ENCODE measurements around the gene ZDHHC11.
"Not testable (repeated sequence)": the region's sequence is repeated elsewhere in the genome, so short reads cannot be mapped to it uniquely, and the experiment has no call there.

ZDHHC11 gene

GRCh38 chr5:852431-853401, 1.9 kb upstream of the ZDHHC11 start:
- in situ Hi-C loops (cut with HindIII; ENCODE audit: low sequenced_read_pairs) = no loop called here
- TF ChIP-seq, protein P1, sequence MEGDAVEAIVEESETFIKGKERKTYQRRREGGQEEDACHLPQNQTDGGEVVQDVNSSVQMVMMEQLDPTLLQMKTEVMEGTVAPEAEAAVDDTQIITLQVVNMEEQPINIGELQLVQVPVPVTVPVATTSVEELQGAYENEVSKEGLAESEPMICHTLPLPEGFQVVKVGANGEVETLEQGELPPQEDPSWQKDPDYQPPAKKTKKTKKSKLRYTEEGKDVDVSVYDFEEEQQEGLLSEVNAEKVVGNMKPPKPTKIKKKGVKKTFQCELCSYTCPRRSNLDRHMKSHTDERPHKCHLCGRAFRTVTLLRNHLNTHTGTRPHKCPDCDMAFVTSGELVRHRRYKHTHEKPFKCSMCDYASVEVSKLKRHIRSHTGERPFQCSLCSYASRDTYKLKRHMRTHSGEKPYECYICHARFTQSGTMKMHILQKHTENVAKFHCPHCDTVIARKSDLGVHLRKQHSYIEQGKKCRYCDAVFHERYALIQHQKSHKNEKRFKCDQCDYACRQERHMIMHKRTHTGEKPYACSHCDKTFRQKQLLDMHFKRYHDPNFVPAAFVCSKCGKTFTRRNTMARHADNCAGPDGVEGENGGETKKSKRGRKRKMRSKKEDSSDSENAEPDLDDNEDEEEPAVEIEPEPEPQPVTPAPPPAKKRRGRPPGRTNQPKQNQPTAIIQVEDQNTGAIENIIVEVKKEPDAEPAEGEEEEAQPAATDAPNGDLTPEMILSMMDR (IDR thresholded peaks at IDR 0.05; ENCODE audit: low read depth, low read length) = no peak
- H3K4me3 ChIP-seq (ENCODE audit: low read depth, low read length) = no peak overlapping the region
- DNase-seq (ENCODE audit: low read depth, low spot score) = no peak

GRCh38 chr5:852018-852417, 1.2 kb upstream of the ZDHHC11 start:
- TF ChIP-seq, protein P1 (IDR thresholded peaks at IDR 0.05; ENCODE audit: low read depth, low read length) = no peak
- no peak for DNase-seq (ENCODE audit: low read depth, low spot score)
- no peak overlapping the region for H3K4me3 ChIP-seq (ENCODE audit: low read depth, low read length)
- in situ Hi-C loops (cut with HindIII; ENCODE audit: low sequenced_read_pairs) = no loop called here

DNA sequence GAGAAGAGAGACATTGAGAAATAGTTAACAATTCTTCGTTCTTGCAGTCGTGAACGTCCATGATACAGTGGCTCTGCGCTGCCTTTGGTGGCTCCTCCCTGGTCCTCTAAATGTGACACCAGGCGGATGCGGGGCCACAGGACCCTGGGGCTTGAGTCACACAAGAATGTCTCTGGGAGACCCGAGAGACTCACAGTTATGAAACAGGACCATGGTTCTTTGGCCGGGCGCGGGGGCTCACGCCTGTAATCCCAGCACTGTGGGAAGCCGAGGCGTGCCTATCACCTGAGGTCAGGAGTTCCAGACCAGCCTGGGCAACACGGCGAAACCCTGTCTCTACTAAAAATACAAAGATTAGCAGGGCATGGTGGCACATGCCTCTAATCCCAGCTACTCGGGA, 767 bp upstream of the ZDHHC11 start:
- in situ Hi-C loops (cut with HindIII; ENCODE audit: low sequenced_read_pairs) = no loop called here
- no peak overlapping the region for H3K4me3 ChIP-seq (ENCODE audit: low read depth, low read length)
- TF ChIP-seq, protein P1 (IDR thresholded peaks at IDR 0.05; ENCODE audit: low read depth, low read length) = no peak
- no peak for DNase-seq (ENCODE audit: low read depth, low spot score)

DNA sequence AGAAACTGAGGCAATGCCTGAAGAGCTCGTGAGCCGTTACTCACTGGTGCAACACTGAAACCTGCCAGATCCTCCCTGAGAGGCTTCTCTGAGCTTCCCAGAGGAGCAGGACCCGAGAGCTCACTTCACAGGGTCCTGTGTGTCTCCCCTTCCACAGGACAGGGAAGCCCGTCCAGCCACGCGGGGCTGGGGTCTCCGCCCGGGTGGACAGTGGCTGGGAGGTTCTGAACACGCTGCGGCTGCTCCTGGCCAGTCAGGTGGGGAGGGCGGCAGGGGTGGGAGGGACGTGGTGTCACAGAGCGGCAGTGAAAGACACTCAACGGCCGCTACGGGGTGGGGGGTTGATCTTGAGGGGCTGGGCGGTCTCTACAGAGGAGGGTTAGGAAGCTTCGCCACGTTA, 290 bp upstream of the ZDHHC11 start:
- no peak overlapping the region for H3K4me3 ChIP-seq (ENCODE audit: low read depth, low read length)
- no peak for DNase-seq (ENCODE audit: low read depth, low spot score)
- in situ Hi-C loops (cut with HindIII; ENCODE audit: low sequenced_read_pairs) = no loop called here
- TF ChIP-seq, protein P1 (IDR thresholded peaks at IDR 0.05; ENCODE audit: low read depth, low read length) = no peak

GRCh38 chr5:849651-850301, 1.0 kb downstream of the ZDHHC11 start:
- in situ Hi-C loops (cut with HindIII; ENCODE audit: low sequenced_read_pairs) = no loop called here
- TF ChIP-seq, protein P1 (IDR thresholded peaks at IDR 0.05; ENCODE audit: low read depth, low read length) = no peak
- DNase-seq (ENCODE audit: low read depth, low spot score) = no peak
- no peak overlapping the region for H3K4me3 ChIP-seq (ENCODE audit: low read depth, low read length)

DNA sequence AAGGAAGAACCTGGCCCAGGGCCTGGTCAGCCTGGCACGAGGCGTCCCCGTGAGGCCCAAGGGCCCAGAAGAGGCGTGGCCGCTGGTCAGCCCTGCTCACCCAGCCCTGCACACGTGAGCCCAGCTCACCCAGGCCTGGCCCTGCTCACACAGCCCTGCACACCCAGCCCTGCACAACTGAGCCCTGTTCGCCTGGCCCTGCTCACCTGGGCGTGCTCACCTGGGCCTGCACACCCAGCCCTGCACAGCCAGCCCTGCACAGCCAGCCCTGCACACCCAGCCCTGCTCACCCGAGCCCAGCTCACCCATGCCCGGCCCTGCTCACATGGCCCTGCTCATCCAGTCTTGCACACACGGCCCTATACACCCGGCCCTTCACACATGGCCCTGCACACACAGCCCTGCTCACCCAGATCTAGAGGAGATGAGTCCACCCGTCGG, 2.1 kb downstream of the ZDHHC11 start:
- in situ Hi-C loops (cut with HindIII; ENCODE audit: low sequenced_read_pairs) = no loop called here
- DNase-seq (ENCODE audit: low read depth, low spot score) = no peak
- H3K4me3 ChIP-seq (ENCODE audit: low read depth, low read length) = no peak overlapping the region
- TF ChIP-seq, protein P1 (IDR thresholded peaks at IDR 0.05; ENCODE audit: low read depth, low read length) = no peak

DNA sequence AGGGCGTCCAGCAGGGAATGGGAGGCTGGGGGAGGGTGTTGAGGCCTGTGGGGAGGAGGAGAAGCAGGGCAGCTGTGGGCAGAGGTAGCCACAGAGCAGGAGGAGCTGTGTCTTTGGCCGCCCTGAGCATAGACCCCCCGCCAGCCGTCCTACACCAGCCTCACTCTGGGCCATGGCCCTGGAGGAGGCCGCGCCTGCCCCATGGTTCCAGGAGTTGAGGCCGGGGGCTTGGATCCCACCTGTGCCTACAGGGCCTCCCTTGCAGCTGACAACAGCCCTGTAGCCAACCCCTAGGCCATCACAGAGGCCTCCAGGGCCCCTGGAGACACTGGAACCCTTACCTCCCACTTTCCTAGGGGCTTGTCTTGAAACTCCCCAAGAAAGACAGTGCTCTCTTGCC, 3.0 kb downstream of the ZDHHC11 start:
- not testable (repeated sequence) for DNase-seq (ENCODE audit: low read depth, low spot score)

DNA sequence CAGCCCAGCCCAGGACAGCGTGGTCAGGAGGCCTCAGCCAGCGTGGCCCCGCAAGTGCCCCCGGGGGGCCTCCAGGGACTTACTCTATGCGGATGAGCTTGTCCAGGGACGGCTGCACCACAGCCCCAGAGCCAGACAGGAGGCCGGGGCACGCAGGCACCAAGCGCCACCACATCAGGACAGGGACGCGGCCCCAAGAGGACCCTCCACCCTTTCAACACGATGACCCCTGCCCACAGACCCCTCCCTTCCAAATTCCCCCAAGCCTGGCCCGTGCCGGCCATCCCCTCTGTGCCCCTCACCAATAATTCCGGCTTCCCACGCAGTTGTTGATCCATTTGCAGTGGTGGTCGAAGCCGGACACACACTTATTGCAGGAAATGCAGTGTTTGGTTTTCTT, 3.6 kb downstream of the ZDHHC11 start:
- in situ Hi-C loops (cut with HindIII; ENCODE audit: low sequenced_read_pairs); H3K4me3 ChIP-seq (ENCODE audit: low read depth, low read length); DNase-seq (ENCODE audit: low read depth, low spot score): not testable (repeated sequence)

More for the DNA sequence above, 3.0 kb downstream of the ZDHHC11 start:
- in situ Hi-C loops (cut with HindIII; ENCODE audit: low sequenced_read_pairs); H3K4me3 ChIP-seq (ENCODE audit: low read depth, low read length): not testable (repeated sequence)

GRCh38 chr5:846602-847091, 4.1 kb downstream of the ZDHHC11 start:
- in situ Hi-C loops (cut with HindIII; ENCODE audit: low sequenced_read_pairs) = not testable (repeated sequence)

More at GRCh38 chr5:846602-847091, 4.1 kb downstream of the ZDHHC11 start:
- not testable (repeated sequence) for H3K4me3 ChIP-seq (ENCODE audit: low read depth, low read length); DNase-seq (ENCODE audit: low read depth, low spot score)
